OCI-LY3 (cell line): Measurements from ENCODE around the gene CHKA.

Experiments used
- EZH2phosphoT487 ChIP-seq: fragments of 200-600 bp; shearing (Covaris generic); IDR thresholded peaks from 2 replicates; pipeline ENCODE4 v1.6.1; 2018; ENCODE audit warnings: antibody characterized with exemption, mixed run types, low read depth
- TF ChIP-seq, protein P1 (sequence below): fragments of 200-600, 300-600 bp; sonication (generic); IDR thresholded peaks from 2 replicates; pipeline ENCODE4 v1.5.1; 2014; ENCODE audit warnings: antibody characterized with exemption, low read length, low read depth

GRCh38 chr11:68008381-68009337, 112.5 kb downstream of the CHKA start:
- TF ChIP-seq, protein P1, sequence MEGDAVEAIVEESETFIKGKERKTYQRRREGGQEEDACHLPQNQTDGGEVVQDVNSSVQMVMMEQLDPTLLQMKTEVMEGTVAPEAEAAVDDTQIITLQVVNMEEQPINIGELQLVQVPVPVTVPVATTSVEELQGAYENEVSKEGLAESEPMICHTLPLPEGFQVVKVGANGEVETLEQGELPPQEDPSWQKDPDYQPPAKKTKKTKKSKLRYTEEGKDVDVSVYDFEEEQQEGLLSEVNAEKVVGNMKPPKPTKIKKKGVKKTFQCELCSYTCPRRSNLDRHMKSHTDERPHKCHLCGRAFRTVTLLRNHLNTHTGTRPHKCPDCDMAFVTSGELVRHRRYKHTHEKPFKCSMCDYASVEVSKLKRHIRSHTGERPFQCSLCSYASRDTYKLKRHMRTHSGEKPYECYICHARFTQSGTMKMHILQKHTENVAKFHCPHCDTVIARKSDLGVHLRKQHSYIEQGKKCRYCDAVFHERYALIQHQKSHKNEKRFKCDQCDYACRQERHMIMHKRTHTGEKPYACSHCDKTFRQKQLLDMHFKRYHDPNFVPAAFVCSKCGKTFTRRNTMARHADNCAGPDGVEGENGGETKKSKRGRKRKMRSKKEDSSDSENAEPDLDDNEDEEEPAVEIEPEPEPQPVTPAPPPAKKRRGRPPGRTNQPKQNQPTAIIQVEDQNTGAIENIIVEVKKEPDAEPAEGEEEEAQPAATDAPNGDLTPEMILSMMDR, result no peak
- TF ChIP-seq EZH2phosphoT487, result no peak
